Suprapubic skin (tissue), 4 donors: Measurements from ENCODE around the gene PRICKLE2.

Experiments used
- POLR2A ChIP-seq, 2 donors: fragments of 450-650 bp; IDR thresholded peaks; one replicate each; pipeline ENCODE4 v1.6.1; 2017; ENCODE audit warnings: antibody characterized with exemption in 2 of 2, mild to moderate bottlenecking in 2 of 2, moderate library complexity in 2 of 2
- POLR2AphosphoS5 ChIP-seq, 3 donors: sonication (generic); formaldehyde crosslinking; IDR thresholded peaks; one replicate each; pipeline ENCODE4 v1.6.1; 2017; ENCODE audit warnings: antibody characterized with exemption in 3 of 3
- TF ChIP-seq, protein P1 (sequence below), 2 donors: fragments of 200-600 bp in 1 of 2; fragments of 450-650 bp in 1 of 2; sonication (generic) in 1 of 2; IDR thresholded peaks; one replicate each; pipeline ENCODE4 v1.5.1; 2016 to 2019; ENCODE audit warnings: antibody characterized with exemption in 2 of 2, mild to moderate bottlenecking in 1 of 2, moderate library complexity in 1 of 2

DNA sequence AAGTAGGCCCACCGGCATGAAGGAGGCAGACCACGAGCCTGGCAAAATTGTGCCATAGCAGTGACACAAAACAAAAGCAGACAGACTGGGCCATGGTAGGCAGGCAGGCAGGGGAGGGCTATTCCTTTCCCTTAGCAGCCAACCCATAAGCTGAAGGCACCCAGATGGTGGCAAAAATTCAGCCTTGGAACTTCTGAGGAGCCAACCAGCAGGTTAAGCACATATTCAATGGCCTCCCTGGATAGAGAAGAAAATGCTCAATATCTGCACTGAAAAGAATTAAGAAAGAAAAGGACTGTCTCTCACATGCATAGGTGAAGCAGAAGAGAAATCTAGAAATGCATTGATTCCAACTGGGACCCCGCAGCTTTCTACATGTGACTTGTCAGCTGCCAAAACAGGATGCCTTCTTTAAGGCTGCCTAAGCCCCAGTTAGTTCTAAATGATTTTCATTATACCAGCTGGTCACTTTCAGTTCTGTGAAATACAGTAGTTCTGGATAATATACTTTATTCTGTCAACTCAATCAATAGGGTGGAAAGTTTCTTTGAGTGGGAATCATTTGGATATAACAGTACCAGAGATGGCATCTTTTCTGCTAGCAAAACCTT lies 2.7 kb downstream of the PRICKLE2 start:
- TF ChIP-seq, protein P1, sequence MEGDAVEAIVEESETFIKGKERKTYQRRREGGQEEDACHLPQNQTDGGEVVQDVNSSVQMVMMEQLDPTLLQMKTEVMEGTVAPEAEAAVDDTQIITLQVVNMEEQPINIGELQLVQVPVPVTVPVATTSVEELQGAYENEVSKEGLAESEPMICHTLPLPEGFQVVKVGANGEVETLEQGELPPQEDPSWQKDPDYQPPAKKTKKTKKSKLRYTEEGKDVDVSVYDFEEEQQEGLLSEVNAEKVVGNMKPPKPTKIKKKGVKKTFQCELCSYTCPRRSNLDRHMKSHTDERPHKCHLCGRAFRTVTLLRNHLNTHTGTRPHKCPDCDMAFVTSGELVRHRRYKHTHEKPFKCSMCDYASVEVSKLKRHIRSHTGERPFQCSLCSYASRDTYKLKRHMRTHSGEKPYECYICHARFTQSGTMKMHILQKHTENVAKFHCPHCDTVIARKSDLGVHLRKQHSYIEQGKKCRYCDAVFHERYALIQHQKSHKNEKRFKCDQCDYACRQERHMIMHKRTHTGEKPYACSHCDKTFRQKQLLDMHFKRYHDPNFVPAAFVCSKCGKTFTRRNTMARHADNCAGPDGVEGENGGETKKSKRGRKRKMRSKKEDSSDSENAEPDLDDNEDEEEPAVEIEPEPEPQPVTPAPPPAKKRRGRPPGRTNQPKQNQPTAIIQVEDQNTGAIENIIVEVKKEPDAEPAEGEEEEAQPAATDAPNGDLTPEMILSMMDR (IDR thresholded peaks at IDR 0.05) = no peak
- TF ChIP-seq POLR2A (IDR thresholded peaks at IDR 0.05) (no peak), POLR2AphosphoS5 (IDR thresholded peaks at IDR 0.05) (no peak)
